Neural crest cell (in vitro differentiated cells): ENCODE data around the gene PTPRO. TPM values are rescaled to one million over a fixed set of nuclear protein-coding genes. Genes with fewer than 3 reads are reported as not detected.

ENCODE experiments used
- DNase-seq: peaks from one replicate; pipeline ENCODE4 v3.0.0; 2021; ENCODE audit warnings: low read depth, mixed read lengths, low spot score
- H3K27ac Mint-ChIP-seq: one replicate; pipeline ENCODE4 v1.8.0; 2021; ENCODE audit warnings: mild to moderate bottlenecking, mixed read lengths; ENCODE audit not compliant: unreplicated experiment
- H3K27me3 Mint-ChIP-seq: 2 replicates; pipeline ENCODE4 v1.8.0; 2021; ENCODE audit warnings: low read depth, mild to moderate bottlenecking, mixed read lengths
- H3K36me3 Mint-ChIP-seq: 2 replicates; pipeline ENCODE4 v1.8.0; 2021; ENCODE audit warnings: low read depth, mild to moderate bottlenecking, mixed read lengths
- H3K4me1 Mint-ChIP-seq: 2 replicates; pipeline ENCODE4 v1.8.0; 2021; ENCODE audit warnings: mixed read lengths
- H3K4me3 Mint-ChIP-seq: one replicate; pipeline ENCODE4 v1.8.0; 2021; ENCODE audit warnings: mild to moderate bottlenecking, mixed read lengths
- H3K9me3 Mint-ChIP-seq: 2 replicates; pipeline ENCODE4 v1.8.0; 2021; ENCODE audit warnings: mixed read lengths
- CTCF ChIP-seq: fragments of 200-600 bp; sonication (generic); conservative IDR thresholded peaks from 2 replicates; pipeline ENCODE4 v1.5.0; 2021; ENCODE audit warnings: antibody characterized with exemption, mild to moderate bottlenecking
- total RNA-seq: library from RNA; stranded (reverse); gene quantifications from 2 replicates; pipeline ENCODE4 v1.2.1, GENCODE V29; 2021

The PTPRO gene
- total RNA-seq, 1 donor from 2014 or later = 3.1 TPM

GRCh38 chr12:15497671-15498292, 175.5 kb downstream of the PTPRO start:
- no peak for TF ChIP-seq CTCF
- H3K9me3 Mint-ChIP-seq = no peaks in the 10 kb centered on the region
- no peak overlapping the region for H3K4me3 Mint-ChIP-seq
- DNase-seq = no peak
- no peaks in the 10 kb centered on the region for H3K36me3 Mint-ChIP-seq
- H3K27ac Mint-ChIP-seq = no peak overlapping the region
- peaks cover 14% of the 10 kb centered on the region for H3K4me1 Mint-ChIP-seq
- H3K27me3 Mint-ChIP-seq = no peaks in the 10 kb centered on the region

- no peak for TF ChIP-seq CTCF
- no peak overlapping the region for H3K27ac Mint-ChIP-seq
Observed at GRCh38 chr12:15502211-15502610, 179.9 kb downstream of the PTPRO start.

GRCh38 chr12:15505616-15506015, 183.3 kb downstream of the PTPRO start:
- no peaks in the 10 kb centered on the region for H3K27me3 Mint-ChIP-seq
- no peaks in the 10 kb centered on the region for H3K4me1 Mint-ChIP-seq
- H3K36me3 Mint-ChIP-seq = no peaks in the 10 kb centered on the region
- no peak for TF ChIP-seq CTCF
- no peaks in the 10 kb centered on the region for H3K9me3 Mint-ChIP-seq
- H3K4me3 Mint-ChIP-seq = no peak overlapping the region
- DNase-seq = no peak
- H3K27ac Mint-ChIP-seq = no peak overlapping the region

More at GRCh38 chr12:15502211-15502610, 179.9 kb downstream of the PTPRO start:
- Mint-ChIP-seq H3K36me3 (no peaks in the 10 kb centered on the region), H3K9me3 (no peaks in the 10 kb centered on the region), H3K4me1 (no peaks in the 10 kb centered on the region), H3K4me3 (no peak overlapping the region), H3K27me3 (no peaks in the 10 kb centered on the region)
- DNase-seq = no peak

- TF ChIP-seq CTCF = no peak
- Mint-ChIP-seq H3K4me3 (no peak overlapping the region), H3K27ac (no peak overlapping the region), H3K27me3 (no peaks in the 10 kb centered on the region), H3K36me3 (no peaks in the 10 kb centered on the region), H3K9me3 (peaks cover 7% of the 10 kb centered on the region), H3K4me1 (peaks cover 4% of the 10 kb centered on the region)
- DNase-seq = no peak
Observed at GRCh38 chr12:15515010-15515409, 192.7 kb downstream of the PTPRO start.

- H3K9me3 Mint-ChIP-seq = peaks cover 7% of the 10 kb centered on the region
- DNase-seq = no peak
Observed at GRCh38 chr12:15520083-15520482, 197.8 kb downstream of the PTPRO start.

More at GRCh38 chr12:15520083-15520482, 197.8 kb downstream of the PTPRO start:
- TF ChIP-seq CTCF = no peak
- Mint-ChIP-seq H3K27ac (no peak overlapping the region), H3K27me3 (peaks cover 11% of the 10 kb centered on the region), H3K4me1 (peaks cover 9% of the 10 kb centered on the region), H3K4me3 (no peak overlapping the region), H3K36me3 (no peaks in the 10 kb centered on the region)
